Sigmoid colon (tissue), 3 donors: Measurements from ENCODE around the gene RALGDS.

Experiments used
- POLR2A ChIP-seq, 2 donors: fragments of 450-650 bp; IDR thresholded peaks; one replicate each; pipeline ENCODE4 v1.6.1; 2016; ENCODE audit warnings: antibody characterized with exemption in 2 of 2, mild to moderate bottlenecking in 2 of 2, moderate library complexity in 2 of 2
- TF ChIP-seq, protein P1 (sequence below), 4 experiments: fragments of 450-650 bp in 3 of 4; fragments of 200-600 bp in 1 of 4; IDR thresholded peaks; one replicate each; pipeline ENCODE4 v1.5.1; 2016 to 2019; ENCODE audit warnings: antibody characterized with exemption in 4 of 4, mild to moderate bottlenecking in 3 of 4, moderate library complexity in 2 of 4

GRCh38 chr9:133089271-133089671, 31.8 kb downstream of the RALGDS start:
- TF ChIP-seq POLR2A (IDR thresholded peaks at IDR 0.05): no peak
- TF ChIP-seq, protein P1, sequence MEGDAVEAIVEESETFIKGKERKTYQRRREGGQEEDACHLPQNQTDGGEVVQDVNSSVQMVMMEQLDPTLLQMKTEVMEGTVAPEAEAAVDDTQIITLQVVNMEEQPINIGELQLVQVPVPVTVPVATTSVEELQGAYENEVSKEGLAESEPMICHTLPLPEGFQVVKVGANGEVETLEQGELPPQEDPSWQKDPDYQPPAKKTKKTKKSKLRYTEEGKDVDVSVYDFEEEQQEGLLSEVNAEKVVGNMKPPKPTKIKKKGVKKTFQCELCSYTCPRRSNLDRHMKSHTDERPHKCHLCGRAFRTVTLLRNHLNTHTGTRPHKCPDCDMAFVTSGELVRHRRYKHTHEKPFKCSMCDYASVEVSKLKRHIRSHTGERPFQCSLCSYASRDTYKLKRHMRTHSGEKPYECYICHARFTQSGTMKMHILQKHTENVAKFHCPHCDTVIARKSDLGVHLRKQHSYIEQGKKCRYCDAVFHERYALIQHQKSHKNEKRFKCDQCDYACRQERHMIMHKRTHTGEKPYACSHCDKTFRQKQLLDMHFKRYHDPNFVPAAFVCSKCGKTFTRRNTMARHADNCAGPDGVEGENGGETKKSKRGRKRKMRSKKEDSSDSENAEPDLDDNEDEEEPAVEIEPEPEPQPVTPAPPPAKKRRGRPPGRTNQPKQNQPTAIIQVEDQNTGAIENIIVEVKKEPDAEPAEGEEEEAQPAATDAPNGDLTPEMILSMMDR (IDR thresholded peaks at IDR 0.05): no peak
